Occipital lobe (tissue), 2 donors: ENCODE results near the gene FMR1. TPM values are rescaled to one million over a fixed set of nuclear protein-coding genes. Genes with fewer than 3 reads are reported as not detected.

Experiments used
- small RNA-seq: library from RNA; depleted of rRNA; stranded (forward); fragments of <200 nt; gene quantifications from one replicate; pipeline ENCODE3, GENCODE V24; 2014
- total RNA-seq: library from RNA; depleted of rRNA; stranded (reverse); fragments of >200 nt; gene quantifications from one replicate; pipeline ENCODE4 v1.2.3, GENCODE V29; 2014

FMR1 gene
- total RNA-seq, 1 donor from 2014 or later, result 84.5 TPM

Small RNA genes lying within 50 kb of the gene (small RNA-seq; reads per million reads assigned to genes)
- not detected for gene RF02118

Other genes starting within 250 kb of the FMR1 start
- gene FMR1NB, start 69.4 kb downstream of the FMR1 start, total RNA-seq, result not detected